ENCODE data around the gene RNF130.

Gene RNF130
- total RNA-seq = 12.8 to 17.9 (median 17.4) reads per million in 4 donors

- DNase-seq = peak; percentile 70 to 80 (median 76)
These were observed at the start of gene RNF130 for GRCh38 chr5:180071531-180072255. Gene RNF130, minus strand, starts transcription at chr5:180071759. Its CDS starts 57 bp downstream, at chr5:180071702.

GRCh38 chr5:180120237-180121101 is 48.9 kb upstream of the RNF130 start:
- no peak for DNase-seq

- DNase-seq = no peak
These were observed 48.3 kb upstream of the RNF130 start for GRCh38 chr5:180119903-180120236.

- no peak for DNase-seq
These were observed 47.7 kb upstream of the RNF130 start for GRCh38 chr5:180119031-180119902.

- DNase-seq = no peak
These were observed 46.8 kb upstream of the RNF130 start for GRCh38 chr5:180118391-180118791.

GRCh38 chr5:180117000-180117725 is 45.6 kb upstream of the RNF130 start:
- no peak for DNase-seq

GRCh38 chr5:180116077-180116999 is 44.8 kb upstream of the RNF130 start:
- no peak for DNase-seq

- no peak for DNase-seq
These were observed 43.9 kb upstream of the RNF130 start for GRCh38 chr5:180115326-180116076.

GRCh38 chr5:180114304-180115003 is 42.9 kb upstream of the RNF130 start:
- DNase-seq = no peak

- no peak for DNase-seq
These were observed 42.2 kb upstream of the RNF130 start for GRCh38 chr5:180113660-180114303.

GRCh38 chr5:180112181-180112861 is 40.8 kb upstream of the RNF130 start:
- DNase-seq = no peak

- DNase-seq = no peak
These were observed 39.9 kb upstream of the RNF130 start for GRCh38 chr5:180111273-180112002.

- DNase-seq = no peak
These were observed 38.4 kb upstream of the RNF130 start for GRCh38 chr5:180109920-180110319.

- DNase-seq = no peak
These were observed 35.4 kb upstream of the RNF130 start for GRCh38 chr5:180107005-180107404.

- DNase-seq = no peak
These were observed 34.3 kb upstream of the RNF130 start for GRCh38 chr5:180105827-180106312.

- no peak for DNase-seq
These were observed 32.6 kb upstream of the RNF130 start for GRCh38 chr5:180104168-180104530.

GRCh38 chr5:180103487-180104167 is 32.1 kb upstream of the RNF130 start:
- no peak for DNase-seq

All from T-helper 1 cell (primary cell).